VCaP (cell line): ENCODE results near the gene TENT4A.

Experiments used
- H3K27ac ChIP-seq: fragments of 450-650 bp; 2 replicates; pipeline ENCODE4 v1.5.1; 2017
- TF ChIP-seq, protein P1 (sequence below): fragments of 450-650 bp; conservative IDR thresholded peaks from 2 replicates; pipeline ENCODE4 v1.5.1; 2017; ENCODE audit warnings: mild to moderate bottlenecking, moderate library complexity

The TENT4A gene

DNA sequence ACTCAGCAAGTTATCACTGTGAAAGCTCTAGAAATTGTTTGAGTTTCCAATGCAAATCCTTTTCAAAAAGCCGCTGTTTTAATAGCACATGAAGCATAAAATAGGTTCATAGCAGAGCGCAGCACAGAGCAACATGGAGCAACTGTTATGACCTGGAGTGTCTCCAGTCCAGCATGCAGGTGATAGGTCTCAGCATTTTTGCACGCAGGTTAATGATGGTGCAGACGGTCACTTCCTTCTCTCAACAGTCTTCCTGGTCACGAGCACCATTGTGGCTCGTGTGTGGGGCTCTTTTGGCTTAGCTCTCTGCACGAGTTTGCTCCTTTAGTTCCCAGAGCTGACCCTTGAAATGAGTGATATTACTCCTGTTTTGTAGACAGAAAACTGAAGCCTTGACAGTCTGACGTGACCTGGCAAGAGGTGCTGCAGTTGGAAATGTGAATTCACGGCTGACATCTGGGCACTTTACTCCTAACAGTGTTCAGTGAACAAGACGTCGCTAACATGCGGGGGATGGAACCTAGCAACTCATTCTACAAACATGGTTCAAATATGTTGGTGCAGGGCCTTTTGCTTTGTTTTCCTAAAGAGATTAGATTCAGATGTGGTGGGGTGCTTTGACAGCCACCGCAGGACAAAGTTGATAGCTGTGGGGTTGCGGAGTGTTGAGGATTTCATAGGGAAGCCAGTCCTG lies 10.0 kb downstream of the TENT4A start:
- no peak overlapping the region for H3K27ac ChIP-seq

DNA sequence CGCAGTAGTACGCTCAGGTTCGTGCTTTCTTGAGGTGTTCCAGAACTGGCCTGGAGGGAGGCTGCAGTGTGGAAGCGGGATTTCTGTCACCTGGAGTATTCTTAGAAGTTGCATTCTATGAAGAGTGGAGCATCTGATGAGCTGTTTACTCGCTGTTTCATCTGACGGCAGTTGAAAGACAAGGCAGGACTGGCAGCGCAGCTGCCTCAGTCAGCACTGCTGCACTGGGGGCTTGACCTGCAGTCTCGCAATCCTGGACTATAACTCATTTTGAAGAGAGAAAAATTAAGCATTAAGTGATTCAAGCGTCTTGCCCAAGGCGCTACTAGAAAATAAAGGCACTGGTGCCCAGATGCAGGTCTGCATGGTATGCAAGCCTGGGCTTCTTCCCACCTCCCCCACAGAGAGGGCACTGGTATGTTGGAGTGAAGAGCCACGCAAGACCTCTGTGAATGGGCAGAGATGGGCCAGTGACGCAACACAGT lies 10.6 kb downstream of the TENT4A start:
- no peak overlapping the region for H3K27ac ChIP-seq
- TF ChIP-seq, protein P1, sequence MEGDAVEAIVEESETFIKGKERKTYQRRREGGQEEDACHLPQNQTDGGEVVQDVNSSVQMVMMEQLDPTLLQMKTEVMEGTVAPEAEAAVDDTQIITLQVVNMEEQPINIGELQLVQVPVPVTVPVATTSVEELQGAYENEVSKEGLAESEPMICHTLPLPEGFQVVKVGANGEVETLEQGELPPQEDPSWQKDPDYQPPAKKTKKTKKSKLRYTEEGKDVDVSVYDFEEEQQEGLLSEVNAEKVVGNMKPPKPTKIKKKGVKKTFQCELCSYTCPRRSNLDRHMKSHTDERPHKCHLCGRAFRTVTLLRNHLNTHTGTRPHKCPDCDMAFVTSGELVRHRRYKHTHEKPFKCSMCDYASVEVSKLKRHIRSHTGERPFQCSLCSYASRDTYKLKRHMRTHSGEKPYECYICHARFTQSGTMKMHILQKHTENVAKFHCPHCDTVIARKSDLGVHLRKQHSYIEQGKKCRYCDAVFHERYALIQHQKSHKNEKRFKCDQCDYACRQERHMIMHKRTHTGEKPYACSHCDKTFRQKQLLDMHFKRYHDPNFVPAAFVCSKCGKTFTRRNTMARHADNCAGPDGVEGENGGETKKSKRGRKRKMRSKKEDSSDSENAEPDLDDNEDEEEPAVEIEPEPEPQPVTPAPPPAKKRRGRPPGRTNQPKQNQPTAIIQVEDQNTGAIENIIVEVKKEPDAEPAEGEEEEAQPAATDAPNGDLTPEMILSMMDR: no peak

More for the DNA sequence above, 10.0 kb downstream of the TENT4A start:
- TF ChIP-seq, protein P1: no peak

DNA sequence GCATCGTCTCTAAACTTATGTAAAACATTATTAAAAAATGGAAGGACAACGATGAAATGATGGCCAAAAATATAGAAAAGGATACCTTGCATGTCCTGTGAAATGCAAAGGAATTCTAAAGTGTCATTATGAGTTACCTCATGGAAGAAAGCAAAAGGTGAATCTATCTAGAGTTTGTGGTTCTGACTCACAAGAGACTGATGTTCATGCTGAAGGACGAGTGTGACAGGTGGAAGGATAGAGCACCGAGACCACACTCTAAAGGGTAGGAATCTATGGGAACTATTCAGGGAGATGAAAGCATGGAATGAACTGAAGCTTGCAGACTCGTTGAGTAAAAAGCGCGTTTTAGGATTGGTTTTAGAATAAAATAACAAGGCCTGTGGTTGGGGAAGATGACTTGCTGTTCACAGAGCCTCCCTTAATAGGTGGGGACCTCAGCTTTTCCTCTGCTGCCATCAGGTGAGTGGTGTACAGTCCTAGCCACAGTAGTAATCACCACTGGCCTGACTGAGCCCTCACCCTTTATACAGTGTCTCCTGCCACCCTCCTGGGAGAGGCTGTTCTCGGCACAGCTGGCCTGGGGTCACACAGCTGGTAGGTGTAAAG lies 11.2 kb downstream of the TENT4A start:
- no peak overlapping the region for H3K27ac ChIP-seq

DNA sequence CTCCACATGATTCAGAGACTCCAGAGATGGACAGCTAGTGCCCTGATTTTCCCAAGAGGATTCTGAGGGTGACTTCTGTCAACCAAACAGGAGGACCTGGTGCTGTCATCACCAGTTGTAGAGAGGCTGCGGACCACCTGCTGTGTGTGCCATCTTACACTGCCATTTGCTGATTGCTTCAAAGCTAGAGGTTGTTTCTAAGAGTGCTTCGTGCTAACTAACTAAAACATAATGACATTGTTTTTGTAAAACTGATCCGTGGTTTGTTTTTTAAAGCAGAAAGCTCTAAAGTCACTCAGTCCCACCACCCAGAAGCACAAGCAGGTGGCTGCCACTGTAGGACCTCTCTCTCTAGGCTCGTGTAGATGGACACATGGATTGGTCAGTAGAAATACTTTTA lies 12.2 kb downstream of the TENT4A start:
- TF ChIP-seq, protein P1: no peak
- H3K27ac ChIP-seq: no peak overlapping the region

More for the DNA sequence above, 11.2 kb downstream of the TENT4A start:
- TF ChIP-seq, protein P1: no peak

DNA sequence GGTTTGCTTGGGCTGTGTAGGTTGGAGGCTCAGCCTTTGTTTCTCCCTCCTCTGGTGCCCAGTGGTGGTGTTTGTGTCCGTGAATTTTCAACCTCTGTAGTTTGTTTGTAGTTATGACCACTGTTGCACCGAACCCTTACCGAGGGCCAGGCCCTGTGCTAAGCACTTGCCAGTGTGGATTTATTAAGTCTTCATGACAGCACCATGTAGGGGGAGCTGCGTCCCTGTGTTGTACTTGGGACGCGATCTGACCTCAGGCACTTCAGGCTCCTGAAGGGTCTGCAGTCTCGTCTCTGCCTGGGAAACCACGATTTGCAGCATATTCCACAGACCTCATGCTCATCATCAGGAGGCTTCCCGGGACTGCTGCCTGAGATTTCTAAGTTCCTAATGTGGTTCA lies 12.8 kb downstream of the TENT4A start:
- TF ChIP-seq, protein P1: no peak
- H3K27ac ChIP-seq: no peak overlapping the region

DNA sequence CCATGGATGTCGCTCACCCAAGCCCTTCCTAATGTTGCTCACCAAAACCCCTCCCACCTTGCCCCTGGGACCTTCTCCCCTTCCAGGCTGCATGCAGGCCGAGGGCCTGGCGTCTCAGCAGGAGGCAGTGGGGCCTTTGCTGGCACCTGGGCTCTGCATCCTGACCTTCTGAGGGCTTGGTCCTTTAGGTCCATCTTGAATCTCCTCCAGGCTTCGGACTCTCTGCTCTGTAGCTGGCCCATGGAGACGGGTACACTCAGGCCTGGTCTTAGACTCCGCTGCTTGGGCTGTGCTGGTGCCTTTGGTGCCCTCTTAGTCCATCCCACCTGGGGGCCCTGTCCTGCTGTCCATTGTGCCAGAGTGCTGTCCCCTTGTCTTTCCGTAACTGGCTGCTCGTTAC lies 14.0 kb downstream of the TENT4A start:
- TF ChIP-seq, protein P1: no peak
- H3K27ac ChIP-seq: no peak overlapping the region

DNA sequence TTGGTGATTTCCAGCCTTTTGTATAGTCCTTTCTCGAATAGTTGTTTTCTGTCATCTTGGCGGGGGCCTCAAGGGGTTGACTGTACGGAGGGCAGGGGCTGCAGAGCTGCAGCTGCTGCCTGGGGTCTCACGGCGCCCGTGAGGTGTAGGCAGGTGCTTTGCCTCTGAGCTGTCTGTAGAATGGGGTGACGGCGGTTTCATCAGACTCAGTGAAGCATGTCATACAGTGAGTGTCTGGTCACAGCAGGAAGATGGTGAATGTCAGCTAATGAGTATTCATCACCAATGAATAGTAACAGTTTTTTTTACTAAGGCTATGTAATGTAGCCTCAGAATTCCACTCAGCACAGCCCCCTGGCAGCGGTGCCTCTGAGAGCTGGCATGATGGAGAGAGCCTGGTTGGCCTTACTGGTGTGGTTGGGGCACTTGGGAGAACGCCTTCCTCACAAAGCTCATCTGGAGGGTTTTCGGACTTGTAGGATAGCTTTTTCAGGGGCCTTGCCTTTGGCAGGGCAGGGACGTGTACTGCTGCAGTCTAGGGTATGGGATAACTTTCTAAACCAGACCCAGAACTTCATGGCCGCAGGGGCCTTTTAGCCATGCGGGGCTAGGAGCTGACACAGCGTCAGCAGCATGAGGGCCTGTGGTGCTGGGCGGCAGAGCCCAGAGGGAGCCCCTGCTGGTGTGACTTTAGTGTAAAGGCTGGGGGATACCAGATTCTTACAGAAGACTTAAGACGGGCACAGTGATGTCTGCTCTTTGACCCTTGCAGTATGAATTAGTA lies 15.0 kb downstream of the TENT4A start:
- TF ChIP-seq, protein P1: no peak
- no peak overlapping the region for H3K27ac ChIP-seq
